Retinal pigment epithelial cell (primary cell): ENCODE measurements around the gene DYNLL2.
A peak's percentile ranks its signal among the peaks of the same experiment; 100 is the strongest.
"Not testable (repeated sequence)": the region's sequence is repeated elsewhere in the genome, so short reads cannot be mapped to it uniquely, and the experiment has no call there.

Source experiments
- DNase-seq: peaks from one replicate; pipeline ENCODE4 v3.0.0-alpha.2; 2010; ENCODE audit warnings: low read depth
- H3K4me3 ChIP-seq: 2 replicates; pipeline ENCODE4 v1.5.1; 2011; ENCODE audit warnings: mild to moderate bottlenecking, low read length, control low read depth, moderate library complexity
- TF ChIP-seq, protein P1 (sequence below): conservative IDR thresholded peaks from 2 replicates; pipeline ENCODE4 v1.5.1; 2011; ENCODE audit warnings: low read depth, low read length, control low read depth, inconsistent platforms

The DYNLL2 gene

GRCh38 chr17:58117382-58117781 lies 34.2 kb downstream of the DYNLL2 start:
- TF ChIP-seq, protein P1, sequence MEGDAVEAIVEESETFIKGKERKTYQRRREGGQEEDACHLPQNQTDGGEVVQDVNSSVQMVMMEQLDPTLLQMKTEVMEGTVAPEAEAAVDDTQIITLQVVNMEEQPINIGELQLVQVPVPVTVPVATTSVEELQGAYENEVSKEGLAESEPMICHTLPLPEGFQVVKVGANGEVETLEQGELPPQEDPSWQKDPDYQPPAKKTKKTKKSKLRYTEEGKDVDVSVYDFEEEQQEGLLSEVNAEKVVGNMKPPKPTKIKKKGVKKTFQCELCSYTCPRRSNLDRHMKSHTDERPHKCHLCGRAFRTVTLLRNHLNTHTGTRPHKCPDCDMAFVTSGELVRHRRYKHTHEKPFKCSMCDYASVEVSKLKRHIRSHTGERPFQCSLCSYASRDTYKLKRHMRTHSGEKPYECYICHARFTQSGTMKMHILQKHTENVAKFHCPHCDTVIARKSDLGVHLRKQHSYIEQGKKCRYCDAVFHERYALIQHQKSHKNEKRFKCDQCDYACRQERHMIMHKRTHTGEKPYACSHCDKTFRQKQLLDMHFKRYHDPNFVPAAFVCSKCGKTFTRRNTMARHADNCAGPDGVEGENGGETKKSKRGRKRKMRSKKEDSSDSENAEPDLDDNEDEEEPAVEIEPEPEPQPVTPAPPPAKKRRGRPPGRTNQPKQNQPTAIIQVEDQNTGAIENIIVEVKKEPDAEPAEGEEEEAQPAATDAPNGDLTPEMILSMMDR = no peak
- no peak for DNase-seq
- H3K4me3 ChIP-seq = no peak overlapping the region

GRCh38 chr17:58119491-58119890 lies 36.3 kb downstream of the DYNLL2 start:
- TF ChIP-seq, protein P1 = no peak
- H3K4me3 ChIP-seq = no peak overlapping the region
- no peak for DNase-seq

DNA sequence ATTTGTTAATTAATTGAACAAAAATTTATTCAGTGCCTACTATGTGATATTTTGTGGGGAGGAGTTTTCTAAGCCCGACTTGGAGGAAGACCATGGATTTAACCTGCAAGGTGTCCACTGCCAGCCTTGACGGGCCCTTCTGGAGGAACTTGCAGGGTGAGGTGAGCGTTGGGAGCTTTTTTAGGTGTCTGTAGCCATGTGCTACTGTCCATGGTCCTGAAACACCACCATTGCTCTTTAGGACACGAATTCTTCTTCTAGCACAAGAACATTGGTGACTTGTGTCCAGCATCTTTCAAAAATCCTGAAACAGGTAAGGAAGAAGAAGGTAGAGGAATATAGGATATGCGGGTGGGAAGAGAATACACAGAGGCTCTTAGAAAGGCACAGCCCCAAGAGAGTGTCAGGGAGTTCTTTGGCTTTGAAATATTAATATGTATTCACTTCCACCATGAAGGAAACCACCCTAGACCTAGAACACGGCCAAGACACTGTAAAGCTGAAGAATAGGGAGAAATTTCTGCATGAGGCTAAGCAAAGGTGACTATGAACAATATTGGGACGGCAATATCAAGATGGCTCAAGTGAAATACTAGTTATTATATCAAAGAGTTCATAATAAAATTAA lies 37.1 kb downstream of the DYNLL2 start:
- DNase-seq = peak; percentile 30
- TF ChIP-seq, protein P1 = no peak
- no peak overlapping the region for H3K4me3 ChIP-seq

DNA sequence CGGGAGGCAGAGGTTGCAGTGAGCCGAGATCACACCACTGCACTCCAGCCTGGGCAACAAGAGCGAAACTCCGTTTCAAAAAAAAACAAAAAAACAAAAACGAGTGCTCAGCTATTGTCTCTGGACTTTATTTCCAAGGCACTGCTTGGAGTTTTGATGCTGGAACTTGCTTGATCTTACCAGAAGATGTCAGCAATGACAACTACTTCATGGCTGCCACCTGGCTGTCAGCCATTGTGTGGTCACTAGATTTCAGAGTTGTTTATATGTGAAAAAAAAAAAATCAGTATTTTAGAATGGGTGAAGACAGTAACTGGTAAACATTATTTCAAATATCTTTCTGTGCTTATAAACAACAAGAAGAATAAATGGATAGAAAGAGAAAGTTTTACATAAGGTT lies 38.7 kb downstream of the DYNLL2 start:
- DNase-seq = no peak
- TF ChIP-seq, protein P1 = peak; percentile 30
- H3K4me3 ChIP-seq = no peak overlapping the region

DNA sequence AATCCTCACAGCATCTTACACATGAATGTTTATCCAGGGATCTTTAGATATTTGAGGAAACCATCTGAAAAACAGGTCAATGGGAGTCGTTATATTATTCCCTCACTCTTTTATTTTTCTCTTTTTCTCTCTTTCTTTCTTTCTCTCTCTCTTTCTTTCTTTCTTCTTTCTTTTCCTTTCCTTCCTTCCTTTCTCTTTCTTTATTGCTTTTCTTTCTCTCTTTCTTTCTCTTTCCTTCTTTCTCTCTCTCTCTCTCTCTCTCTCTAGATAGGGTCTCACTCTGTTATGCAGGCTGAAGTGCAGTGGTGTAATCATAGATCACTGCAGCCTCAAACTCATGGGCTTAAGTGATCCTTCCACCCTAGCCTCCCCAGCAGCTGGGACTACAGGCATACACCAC lies 44.6 kb downstream of the DYNLL2 start:
- TF ChIP-seq, protein P1 = no peak
- DNase-seq = no peak
- no peak overlapping the region for H3K4me3 ChIP-seq

DNA sequence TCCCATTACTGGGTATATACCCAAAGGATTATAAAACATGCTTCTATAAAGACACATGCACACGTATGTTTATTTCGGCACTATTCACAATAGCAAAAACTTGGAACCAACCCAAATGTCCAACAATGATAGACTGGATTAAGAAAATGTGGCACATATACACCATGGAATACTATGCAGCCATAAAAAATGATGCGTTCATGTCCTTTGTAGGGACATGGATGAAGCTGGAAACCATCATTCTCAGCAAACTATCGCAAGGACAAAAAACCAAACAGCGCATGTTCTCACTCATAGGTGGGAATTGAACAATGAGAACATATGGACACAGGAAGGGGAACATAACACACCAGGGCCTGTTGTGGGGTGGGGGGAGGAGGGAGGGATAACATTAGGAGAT lies 49.5 kb downstream of the DYNLL2 start:
- DNase-seq, H3K4me3 ChIP-seq: not testable (repeated sequence)

DNA sequence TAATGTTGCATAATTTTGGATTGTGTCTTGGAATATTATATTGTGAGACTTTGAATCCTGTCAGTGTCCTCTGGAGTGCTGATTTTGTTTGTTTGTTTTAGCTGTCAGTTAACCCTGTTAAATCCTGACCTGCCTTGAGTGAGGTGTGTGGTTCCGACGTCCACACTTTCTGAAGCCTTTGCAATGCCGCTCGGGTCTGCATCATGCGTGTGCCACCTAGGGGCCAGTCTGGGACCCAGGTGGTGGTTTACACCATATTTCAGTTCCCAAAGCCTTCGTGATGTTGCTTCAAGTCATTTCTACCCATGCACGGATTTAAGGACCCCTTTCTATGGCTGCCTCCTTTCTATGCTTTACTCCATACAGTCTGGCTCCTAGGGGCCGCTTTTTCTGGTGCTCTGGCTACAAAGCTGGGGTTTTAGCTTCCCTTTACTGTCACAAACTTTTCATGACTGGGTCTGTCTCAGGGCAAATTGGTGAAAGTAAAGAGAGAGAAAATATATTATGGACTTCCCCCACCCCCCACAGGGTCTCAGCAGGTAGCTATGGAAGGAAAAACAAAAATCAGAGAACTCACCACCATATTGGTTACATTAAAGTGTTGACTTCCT lies 53.6 kb downstream of the DYNLL2 start:
- TF ChIP-seq, protein P1 = peak; percentile 64
- no peak overlapping the region for H3K4me3 ChIP-seq
- no peak for DNase-seq
